Central memory CD4-positive, alpha-beta T cell (primary cell): Measurements from ENCODE around the gene SLC37A1.

Experiments
- DNase-seq: peaks from one replicate; pipeline ENCODE4 v3.0.0; 2022

The SLC37A1 gene

GRCh38 chr21:42530167-42530518, 16.5 kb downstream of the SLC37A1 start:
- DNase-seq: no peak

- no peak for DNase-seq
Measured at GRCh38 chr21:42531771-42532170, 18.1 kb downstream of the SLC37A1 start.

DNA sequence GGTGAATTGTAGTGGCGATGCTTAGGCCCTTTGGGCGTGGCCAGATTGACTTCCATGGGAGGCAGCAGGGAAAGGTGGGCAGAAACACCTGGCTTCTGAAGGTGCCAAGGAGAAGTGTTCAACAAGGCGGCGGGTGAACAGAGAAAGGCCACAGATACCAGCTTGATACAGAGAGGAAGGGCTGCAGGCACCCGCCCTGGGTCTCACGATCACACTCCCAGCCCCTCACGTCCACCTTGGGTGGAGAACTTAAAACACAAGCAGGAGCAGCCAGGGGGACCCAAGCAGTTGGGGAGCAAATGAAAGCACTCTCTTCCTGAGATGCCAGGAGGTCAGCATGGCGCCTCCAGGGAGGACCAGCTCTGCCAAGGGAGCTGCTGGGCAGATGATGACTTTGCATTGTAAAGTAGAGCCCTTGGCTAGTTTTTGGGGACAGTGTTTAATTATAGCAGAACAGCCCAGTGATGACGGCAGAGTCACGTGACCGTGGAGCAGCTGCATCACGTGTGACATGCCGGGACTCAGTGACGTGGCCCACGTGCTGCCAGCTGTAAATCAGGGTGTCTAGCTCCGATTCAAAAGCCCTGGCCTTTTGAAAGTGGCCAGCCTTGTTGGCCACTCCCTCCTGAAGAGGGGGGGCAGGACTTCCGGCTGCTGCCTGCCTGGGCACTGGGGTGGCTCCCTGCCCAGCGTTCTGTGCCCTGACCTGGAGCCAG, 19.0 kb downstream of the SLC37A1 start:
- DNase-seq: no peak

GRCh38 chr21:42533306-42533962, 19.8 kb downstream of the SLC37A1 start:
- DNase-seq: no peak

DNA sequence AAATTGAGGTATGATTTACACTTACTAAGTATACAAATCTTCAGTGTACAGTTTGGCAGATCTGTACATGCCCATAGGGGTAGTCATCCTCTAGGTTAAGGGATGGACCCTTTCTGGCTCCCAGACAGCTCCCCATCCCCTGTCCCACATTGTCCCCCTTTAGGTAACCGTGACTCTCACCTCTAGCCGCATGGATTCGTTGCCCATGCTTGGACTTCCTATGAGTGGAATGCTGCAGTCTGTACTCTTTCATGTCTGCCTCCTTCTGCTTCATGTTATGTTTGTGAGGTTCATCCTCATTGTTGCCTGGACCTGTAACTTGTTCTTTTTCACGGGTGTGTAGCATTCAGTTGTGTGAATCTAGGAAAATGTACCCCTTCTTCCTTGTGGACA, 20.3 kb downstream of the SLC37A1 start:
- DNase-seq: no peak

DNA sequence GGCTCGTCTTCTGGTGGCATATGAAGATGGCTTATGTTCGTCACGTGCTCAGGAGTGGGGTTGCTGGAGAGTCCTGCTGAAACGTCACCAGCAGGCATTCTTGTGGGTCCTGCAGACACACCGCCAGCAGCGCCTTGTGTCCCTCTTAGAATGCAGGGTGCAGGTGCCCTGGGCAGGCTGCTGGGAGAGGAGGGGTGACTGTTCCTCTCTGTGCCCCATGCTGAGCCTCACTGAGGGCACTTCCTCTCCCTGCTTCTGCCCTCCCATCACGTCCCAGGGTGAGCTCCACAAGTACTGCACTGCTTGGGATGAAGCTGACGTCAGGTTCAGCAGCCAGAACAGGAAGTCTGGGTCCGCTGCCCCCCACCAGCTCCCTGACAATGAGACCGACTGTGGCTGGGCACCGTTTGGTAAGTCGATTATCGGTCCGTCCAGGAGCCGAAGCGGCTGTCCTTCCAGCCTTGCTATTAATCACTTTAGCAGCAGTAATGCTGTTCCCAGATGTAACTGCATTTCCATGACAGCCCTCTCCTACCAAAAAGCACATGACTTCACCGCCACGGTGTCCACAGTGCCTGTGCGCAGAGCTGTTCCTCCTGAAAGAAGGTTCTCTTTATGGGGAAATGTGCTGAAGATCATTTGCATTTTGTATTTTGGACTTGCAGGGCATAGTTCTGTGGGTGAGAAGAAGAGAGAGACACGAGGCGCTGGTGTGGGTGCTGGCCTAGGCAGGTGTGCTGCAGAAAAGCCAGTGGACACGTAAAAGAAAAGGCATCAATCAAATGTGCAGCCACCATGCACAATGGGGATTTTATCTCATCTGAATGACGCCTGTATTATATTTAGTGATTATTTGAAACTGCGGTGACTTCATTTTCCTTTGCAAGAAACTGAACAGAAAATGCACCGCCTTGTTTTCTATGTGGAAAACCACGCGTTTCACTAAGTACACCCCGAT, 21.0 kb downstream of the SLC37A1 start:
- no peak for DNase-seq

GRCh38 chr21:42535602-42536171, 22.0 kb downstream of the SLC37A1 start:
- DNase-seq: no peak

DNA sequence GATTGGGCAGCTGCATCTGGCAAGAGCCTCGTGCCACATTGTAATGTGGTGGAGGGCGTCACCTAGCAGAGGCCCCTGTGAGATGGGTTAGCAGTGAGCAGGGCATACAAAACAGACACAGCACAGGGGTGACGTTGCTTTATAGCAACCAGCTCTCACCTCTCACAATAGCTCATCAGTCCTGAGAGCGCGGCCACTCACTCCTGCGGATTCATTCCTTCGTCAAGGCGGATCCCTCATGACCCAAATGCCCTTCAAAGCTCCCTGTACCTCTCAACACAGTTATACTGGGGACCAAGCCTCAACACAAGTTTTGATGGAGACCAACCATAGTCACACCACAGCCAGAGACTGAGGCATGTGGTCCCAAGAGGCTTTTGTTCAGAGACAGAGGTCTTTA, 22.9 kb downstream of the SLC37A1 start:
- DNase-seq: no peak

- DNase-seq: no peak
Measured at GRCh38 chr21:42537106-42537742, 23.6 kb downstream of the SLC37A1 start.

DNA sequence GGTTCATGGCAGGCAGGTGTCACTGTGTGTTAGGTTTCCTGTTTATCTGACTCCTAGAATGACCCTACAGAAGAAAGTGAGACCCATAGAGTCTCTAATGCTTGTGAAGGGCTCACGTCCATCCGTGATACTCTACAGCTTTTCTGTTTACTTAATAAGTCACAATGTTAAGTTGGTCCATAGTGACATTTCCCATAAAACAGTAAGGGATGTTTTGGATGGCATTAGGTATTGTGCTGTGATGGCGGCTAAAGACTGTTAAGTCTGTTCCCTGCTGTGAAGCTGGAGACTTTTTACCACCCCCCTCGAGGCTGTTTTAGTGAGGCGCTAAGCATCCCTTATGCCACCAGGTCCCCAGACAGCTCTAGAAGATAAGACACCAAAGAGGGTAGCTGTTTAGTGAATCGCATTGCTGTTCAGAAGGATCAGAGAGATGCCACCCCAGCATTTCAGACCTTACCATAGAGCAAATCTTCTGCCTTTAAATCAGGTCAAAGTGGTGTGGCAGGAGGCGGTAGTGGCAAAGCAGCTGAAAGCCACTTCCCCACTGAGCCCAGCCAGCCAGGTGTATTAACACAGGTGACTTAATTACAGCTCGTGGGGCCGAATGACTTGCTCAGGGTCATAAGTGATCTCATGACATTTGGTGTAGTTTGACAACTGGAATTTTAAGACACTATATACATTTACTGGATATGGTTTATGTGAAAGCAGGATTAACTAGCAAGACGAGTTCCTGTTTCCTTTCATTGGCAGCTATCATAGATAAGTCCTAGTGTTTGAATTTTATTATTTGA, 25.0 kb downstream of the SLC37A1 start:
- no peak for DNase-seq

DNA sequence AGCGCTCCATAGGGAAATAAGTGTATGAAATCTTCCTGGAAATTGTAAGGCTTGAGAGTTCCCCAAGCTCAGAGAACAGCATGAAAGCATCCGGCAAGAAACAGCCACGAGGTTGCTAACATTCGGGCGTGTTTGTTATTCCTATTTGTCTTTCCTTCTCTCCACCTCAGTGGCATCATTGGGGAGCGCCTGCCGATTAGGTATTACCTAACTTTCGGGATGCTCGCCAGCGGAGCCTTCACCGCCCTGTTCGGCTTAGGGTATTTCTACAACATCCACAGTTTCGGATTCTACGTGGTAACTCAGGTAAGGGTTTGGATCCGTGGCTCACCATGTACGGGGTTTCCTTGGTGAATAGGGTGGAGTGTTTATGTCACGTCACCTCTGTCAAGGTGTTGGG, 25.7 kb downstream of the SLC37A1 start:
- DNase-seq: no peak

- no peak for DNase-seq
Measured at GRCh38 chr21:42539931-42540343, 26.3 kb downstream of the SLC37A1 start.

GRCh38 chr21:42540396-42540795, 26.7 kb downstream of the SLC37A1 start:
- no peak for DNase-seq

GRCh38 chr21:42541174-42541573, 27.5 kb downstream of the SLC37A1 start:
- no peak for DNase-seq

DNA sequence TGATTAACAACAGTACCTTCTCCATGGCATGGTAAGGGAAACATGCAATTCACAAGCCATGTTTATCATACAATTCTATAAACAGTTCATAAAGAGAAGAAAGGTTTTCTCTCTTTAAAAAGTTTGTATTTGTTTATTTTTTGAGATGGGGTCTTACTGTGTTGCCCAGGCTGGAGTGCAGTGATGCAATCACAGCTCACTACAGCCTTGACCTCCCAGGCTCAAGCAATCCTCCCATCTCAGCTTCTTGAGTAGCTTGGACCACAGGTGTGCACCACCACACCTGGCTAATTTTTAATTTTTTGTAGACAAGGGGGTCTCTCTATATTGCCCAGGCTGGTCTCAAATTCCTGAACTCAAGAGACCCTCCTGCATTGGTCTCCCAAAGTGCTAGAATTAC, 28.0 kb downstream of the SLC37A1 start:
- DNase-seq: no peak

- DNase-seq: no peak
Measured at GRCh38 chr21:42542196-42542595, 28.5 kb downstream of the SLC37A1 start.

- DNase-seq: no peak
Measured at GRCh38 chr21:42542596-42542995, 28.9 kb downstream of the SLC37A1 start.

DNA sequence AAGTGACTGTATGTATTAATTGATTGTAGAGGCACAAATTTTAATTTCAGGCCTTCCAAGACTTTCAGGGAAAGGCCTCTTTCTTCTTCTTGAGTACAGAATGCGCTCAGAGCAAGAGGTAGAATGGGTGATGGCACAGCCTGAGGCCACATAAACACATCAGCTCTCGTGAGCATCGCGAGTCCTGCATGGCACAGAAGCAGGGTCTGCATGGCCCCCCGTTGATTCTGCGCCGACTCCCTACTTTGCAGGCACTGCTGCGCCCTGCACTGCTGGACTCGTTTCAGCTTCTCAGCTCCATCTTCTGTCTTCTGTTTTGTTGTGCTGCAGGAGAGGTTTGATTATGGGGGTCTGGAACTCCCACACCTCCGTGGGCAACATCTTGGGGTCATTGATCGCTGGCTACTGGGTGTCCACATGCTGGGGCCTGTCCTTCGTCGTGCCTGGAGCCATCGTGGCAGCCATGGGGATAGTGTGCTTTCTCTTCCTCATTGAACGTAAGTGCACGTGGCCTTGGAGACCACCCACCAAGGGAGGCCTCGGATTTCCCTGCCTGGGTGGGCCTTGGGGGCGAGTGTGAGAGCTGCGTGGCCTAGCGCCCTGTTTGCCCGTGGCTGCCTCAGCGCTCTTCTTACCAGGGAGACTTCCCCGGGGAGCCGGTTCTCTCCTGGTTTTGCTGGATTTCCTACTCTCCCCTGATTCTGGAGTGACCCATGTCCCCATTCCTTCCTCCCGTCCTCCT, 29.6 kb downstream of the SLC37A1 start:
- DNase-seq: no peak

- no peak for DNase-seq
Measured at GRCh38 chr21:42544544-42544943, 30.9 kb downstream of the SLC37A1 start.

GRCh38 chr21:42545317-42545716, 31.7 kb downstream of the SLC37A1 start:
- no peak for DNase-seq

- DNase-seq: no peak
Measured at GRCh38 chr21:42545745-42546144, 32.1 kb downstream of the SLC37A1 start.
